GM19351 (cell line): Measurements from ENCODE around the gene RAPGEF4.
A peak's percentile ranks its signal among the peaks of the same experiment; 100 is the strongest.
"Not testable (repeated sequence)": the region's sequence is repeated elsewhere in the genome, so short reads cannot be mapped to it uniquely, and the experiment has no call there.

ENCODE experiments used
- ATAC-seq: cut with Tn5 transposase; IDR thresholded peaks from one replicate; pipeline ENCODE4 v1.9.1; 2021; ENCODE audit warnings: mild to moderate bottlenecking, moderate library complexity; ENCODE audit not compliant: unreplicated experiment

Gene RAPGEF4

GRCh38 chr2:173087214-173087581 is 351.6 kb downstream of the RAPGEF4 start:
- no peak for ATAC-seq

GRCh38 chr2:173087793-173088496 is 352.3 kb downstream of the RAPGEF4 start:
- ATAC-seq = no peak

GRCh38 chr2:173090276-173090877 is 354.7 kb downstream of the RAPGEF4 start:
- no peak for ATAC-seq

- no peak for ATAC-seq
These were observed 355.5 kb downstream of the RAPGEF4 start for GRCh38 chr2:173090973-173091660.

GRCh38 chr2:173091910-173092309 is 356.3 kb downstream of the RAPGEF4 start:
- no peak for ATAC-seq

- no peak for ATAC-seq
These were observed 357.3 kb downstream of the RAPGEF4 start for GRCh38 chr2:173092844-173093402.

- not testable (repeated sequence) for ATAC-seq
These were observed 358.0 kb downstream of the RAPGEF4 start for GRCh38 chr2:173093617-173094016.

- ATAC-seq = no peak
These were observed 359.1 kb downstream of the RAPGEF4 start for GRCh38 chr2:173094731-173095130.

GRCh38 chr2:173095356-173095755 is 359.7 kb downstream of the RAPGEF4 start:
- no peak for ATAC-seq

GRCh38 chr2:173099271-173099670 is 363.6 kb downstream of the RAPGEF4 start:
- no peak for ATAC-seq

- peak; percentile 47 for ATAC-seq
These were observed 364.2 kb downstream of the RAPGEF4 start for GRCh38 chr2:173099804-173100203.

GRCh38 chr2:173101687-173102086 is 366.0 kb downstream of the RAPGEF4 start:
- peak; percentile 56 for ATAC-seq
